Testis (tissue), 2 donors: ENCODE measurements around the gene MYRF.

Experiments used
- POLR2A ChIP-seq: fragments of 450-650 bp; IDR thresholded peaks from one replicate; pipeline ENCODE4 v1.6.1; 2017; ENCODE audit warnings: antibody characterized with exemption, mild to moderate bottlenecking, moderate library complexity
- TF ChIP-seq, protein P1 (sequence below), 3 experiments: fragments of 450-650 bp in 2 of 3; fragments of 200-600 bp in 1 of 3; sonication (generic) in 1 of 3; IDR thresholded peaks; one replicate each; pipeline ENCODE4 v1.5.1; 2016 to 2019; ENCODE audit warnings: antibody characterized with exemption in 3 of 3, mild to moderate bottlenecking in 2 of 3, moderate library complexity in 1 of 3

DNA sequence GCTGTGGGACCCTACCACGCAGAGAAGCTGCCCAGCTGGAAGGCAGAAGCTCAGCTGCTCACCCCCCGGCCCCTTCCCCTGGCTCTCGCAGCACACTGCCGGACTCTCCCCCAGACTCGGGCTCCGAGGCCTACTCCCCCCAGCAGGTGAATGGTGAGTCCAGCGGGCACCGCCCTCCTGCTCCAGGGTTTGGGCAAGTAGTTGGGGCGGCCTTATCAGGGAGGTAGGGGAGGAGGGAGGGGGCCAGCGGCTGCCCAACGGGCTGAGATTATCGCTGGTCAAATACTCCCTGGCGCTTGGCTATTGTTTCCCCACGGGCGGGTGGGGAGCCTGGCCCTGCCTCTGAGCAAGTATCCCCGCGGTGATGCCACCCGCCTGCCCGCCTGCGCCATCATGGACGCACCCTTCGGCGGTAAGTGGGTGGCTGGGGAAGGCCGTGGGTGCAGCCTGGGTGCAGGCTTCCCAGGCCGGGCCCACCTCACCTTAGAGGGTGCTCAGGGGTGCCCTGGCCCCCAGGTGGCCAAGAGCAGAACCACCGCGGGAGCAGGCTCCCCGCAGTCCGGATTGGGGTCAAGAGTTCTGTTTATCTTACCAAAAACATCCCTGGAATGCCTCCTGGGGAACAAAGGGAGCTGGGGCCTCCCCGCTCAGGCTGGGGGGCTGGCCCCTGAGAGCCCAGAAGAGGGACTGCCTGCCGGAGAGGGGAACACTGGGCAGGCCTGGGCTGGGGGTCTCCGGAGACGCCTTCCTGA, 16.9 kb downstream of the MYRF start:
- TF ChIP-seq, protein P1, sequence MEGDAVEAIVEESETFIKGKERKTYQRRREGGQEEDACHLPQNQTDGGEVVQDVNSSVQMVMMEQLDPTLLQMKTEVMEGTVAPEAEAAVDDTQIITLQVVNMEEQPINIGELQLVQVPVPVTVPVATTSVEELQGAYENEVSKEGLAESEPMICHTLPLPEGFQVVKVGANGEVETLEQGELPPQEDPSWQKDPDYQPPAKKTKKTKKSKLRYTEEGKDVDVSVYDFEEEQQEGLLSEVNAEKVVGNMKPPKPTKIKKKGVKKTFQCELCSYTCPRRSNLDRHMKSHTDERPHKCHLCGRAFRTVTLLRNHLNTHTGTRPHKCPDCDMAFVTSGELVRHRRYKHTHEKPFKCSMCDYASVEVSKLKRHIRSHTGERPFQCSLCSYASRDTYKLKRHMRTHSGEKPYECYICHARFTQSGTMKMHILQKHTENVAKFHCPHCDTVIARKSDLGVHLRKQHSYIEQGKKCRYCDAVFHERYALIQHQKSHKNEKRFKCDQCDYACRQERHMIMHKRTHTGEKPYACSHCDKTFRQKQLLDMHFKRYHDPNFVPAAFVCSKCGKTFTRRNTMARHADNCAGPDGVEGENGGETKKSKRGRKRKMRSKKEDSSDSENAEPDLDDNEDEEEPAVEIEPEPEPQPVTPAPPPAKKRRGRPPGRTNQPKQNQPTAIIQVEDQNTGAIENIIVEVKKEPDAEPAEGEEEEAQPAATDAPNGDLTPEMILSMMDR (IDR thresholded peaks at IDR 0.05): no peak
- TF ChIP-seq POLR2A: no peak
